Embryonic facial prominence (tissue), 1 donor: ENCODE measurements around the gene BOLA2B.
"Not testable (repeated sequence)": the region's sequence is repeated elsewhere in the genome, so short reads cannot be mapped to it uniquely, and the experiment has no call there.

ENCODE experiments used
- DNase-seq: peaks from one replicate; pipeline ENCODE4 v3.0.0-alpha.2; 2016; ENCODE audit errors: extremely low spot score

Gene BOLA2B

DNA sequence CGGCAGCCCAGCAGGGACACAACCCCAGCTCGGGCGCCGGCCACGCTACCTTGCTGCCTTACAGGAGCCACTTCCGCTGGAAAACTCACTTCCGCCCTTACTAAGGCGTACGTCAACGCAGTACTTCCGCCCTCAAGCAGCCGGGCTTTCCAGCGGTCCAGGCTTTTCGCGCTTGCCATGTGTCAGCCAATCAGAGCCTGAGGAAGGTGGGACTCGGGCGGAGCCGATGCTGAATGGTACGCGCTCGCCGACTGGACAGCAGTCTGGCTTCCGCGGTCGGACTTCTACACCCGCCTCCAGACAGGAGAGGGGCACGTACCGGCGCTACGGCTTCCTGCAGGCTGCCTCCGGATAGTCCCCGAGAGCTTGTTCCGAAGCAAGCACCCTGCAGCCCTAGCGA is at the start of gene BOLA2B, which contains the start of gene SLX1A:
Gene BOLA2B (minus strand): TSS at position 52 of the 400 bp plus-strand sequence. CDS start 71 bp downstream, outside the sequence.
Gene SLX1A (plus strand): TSS at position 261 of the 400 bp plus-strand sequence. CDS start 210 bp downstream, outside the sequence.
- DNase-seq: not testable (repeated sequence)

- DNase-seq: not testable (repeated sequence)
Observed at GRCh38 chr16:30217082-30217481, 23.6 kb upstream of the BOLA2B start.

- not testable (repeated sequence) for DNase-seq
Observed at GRCh38 chr16:30211414-30211813, 17.9 kb upstream of the BOLA2B start.

DNA sequence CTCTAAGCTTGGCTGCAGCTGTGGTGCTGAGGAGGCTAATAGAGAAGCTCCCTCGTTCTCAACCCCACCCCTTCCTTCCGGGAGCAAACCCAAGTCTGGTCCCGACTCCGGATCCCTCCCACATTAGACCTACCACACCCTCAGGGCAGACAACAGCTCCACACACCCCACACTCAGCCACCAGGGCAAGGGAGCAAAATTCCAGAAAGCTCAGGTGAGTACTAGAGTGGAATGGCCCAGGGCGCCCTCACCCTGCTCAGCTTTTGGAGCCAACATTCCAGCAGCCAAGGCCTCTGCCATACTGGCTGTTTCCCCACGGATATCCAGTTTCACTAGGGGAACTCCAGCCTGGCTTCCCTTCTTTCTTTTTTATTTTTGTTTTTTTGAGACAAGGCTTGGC is 15.6 kb upstream of the BOLA2B start:
- not testable (repeated sequence) for DNase-seq

GRCh38 chr16:30207063-30207704 is 13.7 kb upstream of the BOLA2B start:
- DNase-seq: not testable (repeated sequence)

- DNase-seq: not testable (repeated sequence)
Observed at GRCh38 chr16:30206252-30206651, 12.8 kb upstream of the BOLA2B start.

- not testable (repeated sequence) for DNase-seq
Observed at GRCh38 chr16:30205541-30206236, 12.2 kb upstream of the BOLA2B start.

GRCh38 chr16:30199608-30200343 is 6.3 kb upstream of the BOLA2B start:
- DNase-seq: not testable (repeated sequence)

- not testable (repeated sequence) for DNase-seq
Observed at GRCh38 chr16:30199049-30199448, 5.6 kb upstream of the BOLA2B start, which contains the start of gene SULT1A3. TSS of gene SULT1A3 (plus strand) at chr16:30199255. CDS start at chr16:30200729, 1,474 bp downstream.

- not testable (repeated sequence) for DNase-seq
Observed at GRCh38 chr16:30197001-30197400, 3.5 kb upstream of the BOLA2B start.

GRCh38 chr16:30194172-30194925 is 883 bp upstream of the BOLA2B start:
- DNase-seq: not testable (repeated sequence)

GRCh38 chr16:30193098-30193497 is 368 bp downstream of the BOLA2B start:
- DNase-seq: not testable (repeated sequence)

- DNase-seq: not testable (repeated sequence)
Observed at GRCh38 chr16:30191158-30191557, 2.3 kb downstream of the BOLA2B start.

DNA sequence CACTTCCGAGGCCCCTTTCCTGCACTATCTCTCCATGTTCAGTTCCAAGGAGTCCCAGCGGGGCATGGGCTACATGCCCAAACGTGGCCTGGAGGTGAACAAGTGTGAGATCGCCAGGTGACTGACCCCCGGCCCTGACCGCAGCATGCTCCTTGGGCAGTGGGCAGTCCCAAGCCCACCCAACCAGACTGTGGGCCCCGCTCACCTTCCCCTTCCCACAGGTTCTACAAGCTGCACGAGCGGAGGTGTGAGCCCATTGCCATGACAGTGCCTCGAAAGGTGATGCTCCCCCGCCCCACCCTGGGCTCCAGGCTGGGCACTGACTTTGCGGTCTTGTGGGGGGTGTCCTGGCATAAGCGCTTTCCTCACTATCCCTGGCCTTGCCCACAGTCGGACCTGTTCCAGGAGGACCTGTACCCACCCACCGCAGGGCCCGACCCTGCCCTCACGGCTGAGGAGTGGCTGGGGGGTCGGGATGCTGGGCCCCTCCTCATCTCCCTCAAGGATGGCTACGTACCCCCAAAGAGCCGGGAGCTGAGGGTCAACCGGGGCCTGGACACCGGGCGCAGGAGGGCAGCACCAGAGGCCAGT is 5.4 kb downstream of the BOLA2B start:
- no peak for DNase-seq

DNA sequence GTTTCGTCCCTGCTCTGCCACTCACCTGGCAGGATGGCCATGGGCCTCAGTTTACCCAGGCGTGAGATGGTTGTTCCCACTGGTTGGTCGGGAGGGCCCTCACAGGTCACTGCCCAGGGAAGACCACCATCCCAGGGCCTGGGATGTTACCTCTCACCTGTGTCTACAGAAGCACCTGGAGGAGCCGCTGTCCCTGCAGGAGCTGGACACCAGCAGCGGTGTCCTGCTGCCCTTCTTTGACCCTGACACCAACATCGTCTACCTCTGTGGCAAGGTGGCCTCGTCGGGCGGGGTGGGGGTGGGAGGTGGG is 6.0 kb downstream of the BOLA2B start:
- no peak for DNase-seq

DNA sequence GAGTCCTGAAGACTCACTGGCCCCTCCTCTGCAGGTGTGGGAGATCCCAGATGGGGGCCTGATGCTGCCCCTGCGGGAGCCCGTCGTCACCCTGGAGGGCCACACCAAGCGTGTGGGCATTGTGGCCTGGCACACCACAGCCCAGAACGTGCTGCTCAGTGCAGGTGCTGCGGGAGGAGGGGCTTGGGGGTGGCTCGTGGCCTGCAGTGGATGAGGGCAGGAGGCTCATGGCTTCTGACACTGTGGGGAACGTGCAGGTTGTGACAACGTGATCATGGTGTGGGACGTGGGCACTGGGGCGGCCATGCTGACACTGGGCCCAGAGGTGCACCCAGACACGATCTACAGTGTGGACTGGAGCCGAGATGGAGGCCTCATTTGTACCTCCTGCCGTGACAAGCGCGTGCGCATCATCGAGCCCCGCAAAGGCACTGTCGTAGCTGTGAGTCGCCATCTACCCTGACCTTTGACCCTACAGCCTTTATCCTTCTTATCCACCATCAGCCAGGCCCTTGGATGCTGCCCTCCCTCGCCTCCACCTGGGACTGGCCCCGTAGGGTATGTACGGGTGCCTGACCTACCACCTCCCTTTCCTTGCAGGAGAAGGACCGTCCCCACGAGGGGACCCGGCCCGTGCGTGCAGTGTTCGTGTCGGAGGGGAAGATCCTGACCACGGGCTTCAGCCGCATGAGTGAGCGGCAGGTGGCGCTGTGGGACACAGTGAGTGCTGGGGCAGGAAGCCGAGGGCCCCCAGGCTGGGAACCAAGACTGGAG is 6.5 kb downstream of the BOLA2B start:
- no peak for DNase-seq

DNA sequence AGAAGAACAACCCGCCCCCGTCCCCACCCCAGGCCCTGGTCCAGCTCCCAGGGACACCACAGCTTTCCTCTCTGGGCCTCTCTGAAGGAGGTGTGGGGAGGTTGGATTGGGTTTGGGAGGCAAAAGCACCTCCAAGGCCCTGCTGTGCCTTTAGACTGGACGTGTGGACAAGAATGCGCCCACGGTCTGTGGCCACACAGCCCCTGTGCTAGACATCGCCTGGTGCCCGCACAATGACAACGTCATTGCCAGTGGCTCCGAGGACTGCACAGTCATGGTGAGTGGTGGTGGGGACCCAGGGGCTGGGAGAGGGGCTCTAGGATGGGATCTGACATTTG is 7.1 kb downstream of the BOLA2B start:
- DNase-seq: no peak

DNA sequence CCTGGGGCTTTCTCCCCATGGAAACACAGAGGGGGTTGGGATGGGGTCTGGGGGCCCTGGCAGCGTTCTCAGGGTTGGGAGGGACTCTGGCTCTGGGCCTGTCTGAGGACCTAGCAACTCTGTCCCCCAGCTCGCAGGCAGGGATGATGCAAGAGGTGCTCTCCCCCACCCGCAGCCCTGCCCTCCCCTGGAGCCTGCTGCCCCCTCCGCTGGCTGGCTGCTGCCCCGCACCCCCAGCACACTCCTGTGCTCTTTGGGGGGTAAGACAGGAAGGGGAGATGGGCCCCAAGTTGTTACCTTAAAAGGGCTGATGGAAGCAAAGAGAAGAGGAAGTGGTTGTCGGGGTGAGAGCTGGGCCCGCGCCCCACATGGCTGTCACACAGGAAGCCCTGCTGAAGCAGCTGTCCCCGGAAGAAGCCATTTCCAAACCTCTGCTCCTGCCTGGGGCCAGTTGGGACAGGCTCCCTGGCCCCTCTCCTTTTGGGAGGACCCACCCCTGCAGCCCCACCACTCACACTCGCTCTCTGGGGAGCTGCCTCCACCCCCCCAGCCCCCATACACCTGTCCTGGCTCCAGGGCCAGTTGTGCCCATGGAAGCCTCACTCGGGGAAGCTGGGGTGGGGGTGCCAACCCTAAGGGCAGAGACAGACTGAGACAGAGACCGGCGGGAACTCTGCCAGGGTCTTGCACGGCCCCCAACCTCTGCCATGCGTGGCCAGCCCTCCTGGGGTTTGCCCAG is 7.6 kb downstream of the BOLA2B start:
- DNase-seq: no peak

- no peak for DNase-seq
Observed at GRCh38 chr16:30184891-30185682, 8.4 kb downstream of the BOLA2B start.
